Neural cell (in vitro differentiated cells): ENCODE results near the gene PLCL2. TPM values are rescaled to one million over a fixed set of nuclear protein-coding genes. Genes with fewer than 3 reads are reported as not detected.

Experiments used
- H2AFZ ChIP-seq: fragments of 200-600, 300-800 bp; sonication (generic), shearing (Covaris generic); 2 replicates; pipeline ENCODE4 v1.6.0; 2014; ENCODE audit warnings: low read depth, mild to moderate bottlenecking, antibody characterized with exemption, low read length, moderate library complexity
- H3F3A ChIP-seq: fragments of 200-600 bp; shearing (Covaris generic); 2 replicates; pipeline ENCODE4 v1.6.1; 2016; ENCODE audit warnings: mild to moderate bottlenecking, moderate library complexity, mixed read lengths, antibody characterized with exemption, low read length; ENCODE audit not compliant: insufficient read depth, poor library complexity, severe bottlenecking
- H3K27ac ChIP-seq: fragments of 200-600, 300-800 bp; sonication (generic), shearing (Covaris generic); 2 replicates; pipeline ENCODE4 v1.5.1; 2014; ENCODE audit warnings: mild to moderate bottlenecking, low read length, moderate library complexity
- H3K27me3 ChIP-seq: fragments of 300-800, 200-600 bp; sonication (generic), shearing (Covaris generic); 2 replicates; pipeline ENCODE4 v1.6.0; 2014; ENCODE audit warnings: mild to moderate bottlenecking, low read depth, low read length, moderate library complexity; ENCODE audit not compliant: insufficient read depth
- H3K36me3 ChIP-seq: fragments of 300-800, 200-600 bp; sonication (generic), shearing (Covaris generic); 2 replicates; pipeline ENCODE4 v1.5.1; 2014; ENCODE audit warnings: mild to moderate bottlenecking, antibody characterized with exemption, low read length, moderate library complexity; ENCODE audit not compliant: insufficient read depth
- H3K4me2 ChIP-seq: fragments of 300-800, 200-600 bp; sonication (generic), shearing (Covaris generic); 2 replicates; pipeline ENCODE4 v1.6.0; 2014; ENCODE audit warnings: mild to moderate bottlenecking, low read length
- H3K4me3 ChIP-seq: fragments of 300-800, 200-600 bp; sonication (generic), shearing (Covaris generic); 2 replicates; pipeline ENCODE4 v1.5.1; 2014; ENCODE audit warnings: mild to moderate bottlenecking, low read length, moderate library complexity
- H3K79me2 ChIP-seq: fragments of 200-600 bp; shearing (Covaris generic); replicated peaks from 2 replicates; pipeline ENCODE4 v1.6.0; 2014; ENCODE audit warnings: mild to moderate bottlenecking, low read length, moderate library complexity; ENCODE audit not compliant: insufficient read depth
- H3K9ac ChIP-seq: fragments of 300-800, 200-600 bp; sonication (generic), shearing (Covaris generic); 2 replicates; pipeline ENCODE4 v1.6.1; 2016; ENCODE audit warnings: mild to moderate bottlenecking, low read length, mixed read lengths
- H3K9me2 ChIP-seq: fragments of 200-600 bp; shearing (Covaris generic); 2 replicates; pipeline ENCODE4 v1.6.1; 2016; ENCODE audit warnings: mild to moderate bottlenecking, low read length, mixed read lengths; ENCODE audit not compliant: insufficient read depth
- H3K9me3 ChIP-seq: fragments of 200-600, 300-800 bp; sonication (generic), shearing (Covaris generic); 2 replicates; pipeline ENCODE4 v1.6.1; 2016; ENCODE audit warnings: mild to moderate bottlenecking, mixed run types, low read length, moderate library complexity, mixed read lengths
- H4K20me1 ChIP-seq: fragments of 200-600 bp; shearing (Covaris generic); 2 replicates; pipeline ENCODE4 v1.6.1; 2016; ENCODE audit warnings: mild to moderate bottlenecking, mixed run types; ENCODE audit not compliant: insufficient read depth
- EP300 ChIP-seq: fragments of 450-650 bp; conservative IDR thresholded peaks from 2 replicates; pipeline ENCODE4 v1.6.1; 2014; ENCODE audit warnings: antibody characterized with exemption, mild to moderate bottlenecking, moderate library complexity; ENCODE audit not compliant: poor library complexity, severe bottlenecking
- EZH2 ChIP-seq: fragments of 200-600, 300-800 bp; shearing (Covaris generic), sonication (generic); IDR thresholded peaks from 2 replicates; pipeline ENCODE4 v1.6.1; 2014; ENCODE audit warnings: antibody characterized with exemption, low read length, borderline replicate concordance, mild to moderate bottlenecking; ENCODE audit not compliant: insufficient read depth, poor library complexity, severe bottlenecking
- MXI1 ChIP-seq: fragments of 450-650 bp; conservative IDR thresholded peaks from 2 replicates; pipeline ENCODE4 v1.6.1; 2014; ENCODE audit warnings: antibody characterized with exemption, mild to moderate bottlenecking; ENCODE audit not compliant: poor library complexity, severe bottlenecking
- POLR2AphosphoS5 ChIP-seq: IDR thresholded peaks from 2 replicates; pipeline ENCODE4 v1.6.1; 2012
- RAD21 ChIP-seq: fragments of 450-650 bp; conservative IDR thresholded peaks from 2 replicates; pipeline ENCODE4 v1.6.1; 2014; ENCODE audit warnings: antibody characterized with exemption, mild to moderate bottlenecking, moderate library complexity
- REST ChIP-seq: IDR thresholded peaks from 2 replicates; pipeline ENCODE4 v1.6.1; 2012; ENCODE audit warnings: borderline replicate concordance
- SMC3 ChIP-seq: fragments of 450-650 bp; conservative IDR thresholded peaks from 2 replicates; pipeline ENCODE4 v1.6.1; 2014; ENCODE audit warnings: antibody characterized with exemption, mild to moderate bottlenecking, moderate library complexity; ENCODE audit not compliant: poor library complexity
- TAF1 ChIP-seq: IDR thresholded peaks from 2 replicates; pipeline ENCODE4 v1.6.1; 2012; ENCODE audit warnings: low read depth
- polyA plus RNA-seq: library from polyadenylated mRNA; depleted of rRNA; stranded (reverse); fragments of >200 nt; gene quantifications from 2 replicates; pipeline ENCODE4 v1.2.3, GENCODE V29; 2014
- TF ChIP-seq, protein P1 (sequence below): fragments of 450-650 bp; IDR thresholded peaks from 2 replicates; pipeline ENCODE4 v1.5.1; 2014; ENCODE audit warnings: antibody characterized with exemption, mild to moderate bottlenecking, moderate library complexity; ENCODE audit not compliant: poor library complexity, severe bottlenecking

PLCL2 gene
- polyA plus RNA-seq, 1 donor from 2014 or later: 69.8 TPM

DNA sequence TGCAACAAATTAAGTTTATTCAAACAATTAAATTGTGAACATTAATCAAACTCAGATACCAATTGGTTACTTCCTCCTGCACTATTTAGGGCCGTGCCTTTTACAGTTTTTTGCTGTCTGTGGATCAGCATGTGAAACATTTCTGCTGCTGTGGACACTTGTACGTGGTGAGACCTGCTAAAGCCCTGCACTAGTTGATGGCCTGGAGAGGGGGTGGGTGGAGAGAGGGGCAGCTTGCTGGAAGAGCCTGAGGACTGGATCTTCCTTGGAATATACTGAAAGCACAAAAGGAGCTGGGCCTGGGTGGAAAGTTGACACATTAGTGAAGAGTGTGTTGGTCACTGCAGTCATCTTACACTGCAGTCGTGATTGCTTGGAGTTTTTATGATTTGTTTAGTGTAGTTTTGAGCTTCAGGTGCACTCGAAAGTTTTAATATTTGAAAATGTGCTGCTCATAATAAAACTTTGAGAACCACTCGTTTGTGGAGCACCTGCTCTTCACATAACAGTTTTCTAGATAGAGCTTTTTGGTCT is 11.4 kb downstream of the PLCL2 start:
- H3K27me3 ChIP-seq: no peaks in the 10 kb centered on the region
- H3K9me3 ChIP-seq: no peaks in the 10 kb centered on the region
- H3F3A ChIP-seq: no peaks in the 10 kb centered on the region
- H3K79me2 ChIP-seq: peaks cover 86% of the 10 kb centered on the region
- no peak overlapping the region for H3K4me2 ChIP-seq
- no peaks in the 10 kb centered on the region for H3K36me3 ChIP-seq
- no peak overlapping the region for H2AFZ ChIP-seq
- no peak overlapping the region for H3K9ac ChIP-seq
- H3K27ac ChIP-seq: no peak overlapping the region
- H3K4me3 ChIP-seq: no peak overlapping the region
- H4K20me1 ChIP-seq: peaks cover 2% of the 10 kb centered on the region
- no peak for TF ChIP-seq REST
- TF ChIP-seq SMC3: no peak
- TF ChIP-seq EZH2: no peak
- no peak for TF ChIP-seq POLR2AphosphoS5
- no peak for TF ChIP-seq TAF1
- no peak for TF ChIP-seq MXI1
- TF ChIP-seq RAD21: no peak
- no peak for TF ChIP-seq EP300
- TF ChIP-seq, protein P1, sequence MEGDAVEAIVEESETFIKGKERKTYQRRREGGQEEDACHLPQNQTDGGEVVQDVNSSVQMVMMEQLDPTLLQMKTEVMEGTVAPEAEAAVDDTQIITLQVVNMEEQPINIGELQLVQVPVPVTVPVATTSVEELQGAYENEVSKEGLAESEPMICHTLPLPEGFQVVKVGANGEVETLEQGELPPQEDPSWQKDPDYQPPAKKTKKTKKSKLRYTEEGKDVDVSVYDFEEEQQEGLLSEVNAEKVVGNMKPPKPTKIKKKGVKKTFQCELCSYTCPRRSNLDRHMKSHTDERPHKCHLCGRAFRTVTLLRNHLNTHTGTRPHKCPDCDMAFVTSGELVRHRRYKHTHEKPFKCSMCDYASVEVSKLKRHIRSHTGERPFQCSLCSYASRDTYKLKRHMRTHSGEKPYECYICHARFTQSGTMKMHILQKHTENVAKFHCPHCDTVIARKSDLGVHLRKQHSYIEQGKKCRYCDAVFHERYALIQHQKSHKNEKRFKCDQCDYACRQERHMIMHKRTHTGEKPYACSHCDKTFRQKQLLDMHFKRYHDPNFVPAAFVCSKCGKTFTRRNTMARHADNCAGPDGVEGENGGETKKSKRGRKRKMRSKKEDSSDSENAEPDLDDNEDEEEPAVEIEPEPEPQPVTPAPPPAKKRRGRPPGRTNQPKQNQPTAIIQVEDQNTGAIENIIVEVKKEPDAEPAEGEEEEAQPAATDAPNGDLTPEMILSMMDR: no peak
- H3K9me2 ChIP-seq: no peaks in the 10 kb centered on the region

DNA sequence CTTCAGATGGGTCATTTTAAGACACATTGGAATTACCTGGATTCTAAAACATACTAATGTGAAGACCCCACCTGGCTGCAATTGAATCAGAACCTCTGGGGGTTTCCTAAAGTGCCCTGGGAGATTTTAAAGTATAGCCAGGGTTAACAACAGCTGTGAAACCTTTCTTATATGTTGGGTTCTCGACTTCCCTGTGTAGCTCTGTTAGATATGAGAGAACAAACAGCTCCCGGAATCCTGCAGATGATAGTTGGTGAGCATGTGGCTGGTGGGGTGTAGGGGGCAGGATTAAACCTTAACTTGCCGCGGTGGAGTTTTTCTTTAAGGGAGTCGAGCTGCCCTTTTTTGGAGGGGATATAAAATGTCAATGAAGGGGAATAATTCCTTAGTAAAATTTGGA is 12.1 kb downstream of the PLCL2 start:
- H4K20me1 ChIP-seq: peaks cover 2% of the 10 kb centered on the region
- no peak overlapping the region for H3K4me2 ChIP-seq
- peaks cover 84% of the 10 kb centered on the region for H3K79me2 ChIP-seq
- H3K27me3 ChIP-seq: no peaks in the 10 kb centered on the region
- TF ChIP-seq, protein P1: no peak
- TF ChIP-seq SMC3 (no peak), POLR2AphosphoS5 (no peak), RAD21 (no peak), EP300 (no peak), TAF1 (no peak), EZH2 (no peak), MXI1 (no peak)
- H3K9me2 ChIP-seq: no peaks in the 10 kb centered on the region
- no peaks in the 10 kb centered on the region for H3K36me3 ChIP-seq
- no peak overlapping the region for H3K27ac ChIP-seq
- H3K9me3 ChIP-seq: no peaks in the 10 kb centered on the region
- no peak overlapping the region for H3K4me3 ChIP-seq
- no peaks in the 10 kb centered on the region for H3F3A ChIP-seq
- H3K9ac ChIP-seq: no peak overlapping the region
- no peak overlapping the region for H2AFZ ChIP-seq
